Stimulated activated CD8-positive, alpha-beta memory T cell treated with anti-CD3 and anti-CD28 coated beads, Interleukin-7, amount 100 ng/mL, for 48 hours (primary cell): ENCODE measurements around the gene TTC39A.

Experiments used
- DNase-seq, 2 donors: peaks; one replicate each; pipeline ENCODE4 v3.0.0-alpha.2; 2020; ENCODE audit warnings: low read depth in 1 of 2; ENCODE audit errors: extremely low read depth in 1 of 2

The TTC39A gene

GRCh38 chr1:51330331-51331201 is at the start of gene TTC39A:
Gene TTC39A (minus strand): TSS chr1:51330562. CDS start chr1:51330477, 85 bp downstream.
- no peak for DNase-seq

- DNase-seq = no peak
Observed at GRCh38 chr1:51378871-51379270, 48.5 kb upstream of the TTC39A start.

- no peak for DNase-seq
Observed at GRCh38 chr1:51373898-51374297, 43.5 kb upstream of the TTC39A start.

- no peak for DNase-seq
Observed at GRCh38 chr1:51372561-51372960, 42.2 kb upstream of the TTC39A start.

- DNase-seq = no peak
Observed at GRCh38 chr1:51369171-51369570, 38.8 kb upstream of the TTC39A start.

- no peak for DNase-seq
Observed at GRCh38 chr1:51365774-51366173, 35.4 kb upstream of the TTC39A start.

GRCh38 chr1:51359879-51360278 is 29.5 kb upstream of the TTC39A start:
- no peak for DNase-seq

GRCh38 chr1:51355382-51355781 is 25.0 kb upstream of the TTC39A start:
- DNase-seq = no peak

- no peak for DNase-seq
Observed at GRCh38 chr1:51354416-51354815, 24.1 kb upstream of the TTC39A start.

- no peak for DNase-seq
Observed at GRCh38 chr1:51351907-51352306, 21.5 kb upstream of the TTC39A start.

- DNase-seq = no peak
Observed at GRCh38 chr1:51349862-51350261, 19.5 kb upstream of the TTC39A start.

- no peak for DNase-seq
Observed at GRCh38 chr1:51348147-51348527, 17.8 kb upstream of the TTC39A start.

- DNase-seq = no peak
Observed at GRCh38 chr1:51347398-51348146, 17.2 kb upstream of the TTC39A start.

GRCh38 chr1:51346086-51346942 is 16.0 kb upstream of the TTC39A start:
- DNase-seq = no peak

- no peak for DNase-seq
Observed at GRCh38 chr1:51345300-51345687, 14.9 kb upstream of the TTC39A start.

GRCh38 chr1:51344602-51345299 is 14.4 kb upstream of the TTC39A start:
- no peak for DNase-seq

- DNase-seq = no peak
Observed at GRCh38 chr1:51344276-51344601, 13.9 kb upstream of the TTC39A start.

GRCh38 chr1:51343624-51344023 is 13.3 kb upstream of the TTC39A start:
- no peak for DNase-seq

GRCh38 chr1:51342591-51343206 is 12.3 kb upstream of the TTC39A start:
- DNase-seq = no peak

GRCh38 chr1:51341876-51342496 is 11.6 kb upstream of the TTC39A start:
- DNase-seq = no peak
